Ascending aorta (tissue), 2 donors: ENCODE measurements around the gene WBP1L. TPM values are rescaled to one million over a fixed set of nuclear protein-coding genes. Genes with fewer than 3 reads are reported as not detected.

Source experiments
- DNase-seq, 2 donors: peaks; one replicate each; pipeline ENCODE4 v3.0.0-alpha.2; 2019; ENCODE audit warnings: low spot score in 2 of 2
- H3K27ac ChIP-seq, 2 donors: fragments of 200-600 bp; sonication (generic); one replicate each; pipeline ENCODE4 v1.5.1; 2016 to 2017; ENCODE audit warnings: mild to moderate bottlenecking in 1 of 2
- H3K27me3 ChIP-seq: fragments of 200-600 bp; sonication (generic); one replicate; pipeline ENCODE4 v1.5.1; 2017
- H3K36me3 ChIP-seq, 2 donors: fragments of 200-600 bp; sonication (generic); one replicate each; pipeline ENCODE4 v1.5.1; 2016
- H3K4me1 ChIP-seq, 2 donors: fragments of 200-600 bp; sonication (generic); one replicate each; pipeline ENCODE4 v1.5.1; 2016 to 2017; ENCODE audit warnings: mild to moderate bottlenecking in 1 of 2
- H3K4me3 ChIP-seq, 2 donors: fragments of 200-600 bp; sonication (generic); one replicate each; pipeline ENCODE4 v1.5.1; 2016 to 2017; ENCODE audit warnings: mild to moderate bottlenecking in 1 of 2
- H3K9me3 ChIP-seq, 2 donors: fragments of 200-600 bp; sonication (generic); one replicate each; pipeline ENCODE4 v1.5.1; 2016
- intact Hi-C: fragments of 100-400 bp; cut with DNase I; formaldehyde crosslinking; loops from one replicate; pipeline ENCODE4 v1.15.1; 2023
- total RNA-seq: library from RNA; depleted of rRNA; stranded (reverse); fragments of >200 nt; gene quantifications from one replicate; pipeline ENCODE4 v1.1.0, GENCODE V29; 2016
- TF ChIP-seq, protein P1 (sequence below), 3 experiments: fragments of 200-600 bp in 2 of 3; fragments of 450-650 bp in 1 of 3; sonication (generic) in 2 of 3; IDR thresholded peaks; one replicate each; pipeline ENCODE4 v1.5.1; 2016 to 2019; ENCODE audit warnings: antibody characterized with exemption in 3 of 3, mild to moderate bottlenecking in 1 of 3, moderate library complexity in 1 of 3

WBP1L gene
- total RNA-seq, 1 donor from 2014 or later: 107 TPM

DNA sequence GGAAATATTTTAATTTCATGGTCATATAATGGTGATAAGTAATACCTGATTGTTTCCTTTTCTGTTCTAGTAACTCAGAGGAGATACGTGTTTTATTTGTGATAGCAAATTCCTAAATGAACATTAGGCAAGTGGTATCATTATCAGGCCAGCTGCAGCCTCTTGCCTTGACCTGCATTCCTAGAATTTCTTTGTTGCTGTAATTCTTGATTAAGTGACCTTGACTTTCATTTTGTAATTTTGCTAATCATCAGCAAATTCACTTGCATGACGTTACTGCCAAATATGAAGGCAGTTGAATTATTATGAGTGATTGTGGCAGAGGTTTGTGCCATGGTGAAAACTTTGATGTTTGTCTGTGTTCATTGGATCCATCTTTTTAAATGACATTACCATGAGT, 119.9 kb downstream of the WBP1L start:
- Histone ChIP-seq H3K4me3 (no peak overlapping the region), H3K27me3 (no peaks in the 10 kb centered on the region), H3K27ac (no peak overlapping the region), H3K9me3 (no peaks in the 10 kb centered on the region), H3K4me1 (no peaks in the 10 kb centered on the region), H3K36me3 (peaks cover 11 to 25% of the 10 kb centered on the region in 2 donors)
- TF ChIP-seq, protein P1, sequence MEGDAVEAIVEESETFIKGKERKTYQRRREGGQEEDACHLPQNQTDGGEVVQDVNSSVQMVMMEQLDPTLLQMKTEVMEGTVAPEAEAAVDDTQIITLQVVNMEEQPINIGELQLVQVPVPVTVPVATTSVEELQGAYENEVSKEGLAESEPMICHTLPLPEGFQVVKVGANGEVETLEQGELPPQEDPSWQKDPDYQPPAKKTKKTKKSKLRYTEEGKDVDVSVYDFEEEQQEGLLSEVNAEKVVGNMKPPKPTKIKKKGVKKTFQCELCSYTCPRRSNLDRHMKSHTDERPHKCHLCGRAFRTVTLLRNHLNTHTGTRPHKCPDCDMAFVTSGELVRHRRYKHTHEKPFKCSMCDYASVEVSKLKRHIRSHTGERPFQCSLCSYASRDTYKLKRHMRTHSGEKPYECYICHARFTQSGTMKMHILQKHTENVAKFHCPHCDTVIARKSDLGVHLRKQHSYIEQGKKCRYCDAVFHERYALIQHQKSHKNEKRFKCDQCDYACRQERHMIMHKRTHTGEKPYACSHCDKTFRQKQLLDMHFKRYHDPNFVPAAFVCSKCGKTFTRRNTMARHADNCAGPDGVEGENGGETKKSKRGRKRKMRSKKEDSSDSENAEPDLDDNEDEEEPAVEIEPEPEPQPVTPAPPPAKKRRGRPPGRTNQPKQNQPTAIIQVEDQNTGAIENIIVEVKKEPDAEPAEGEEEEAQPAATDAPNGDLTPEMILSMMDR (IDR thresholded peaks at IDR 0.05): no peak
- intact Hi-C loops: no loop called here
- DNase-seq: no peak

DNA sequence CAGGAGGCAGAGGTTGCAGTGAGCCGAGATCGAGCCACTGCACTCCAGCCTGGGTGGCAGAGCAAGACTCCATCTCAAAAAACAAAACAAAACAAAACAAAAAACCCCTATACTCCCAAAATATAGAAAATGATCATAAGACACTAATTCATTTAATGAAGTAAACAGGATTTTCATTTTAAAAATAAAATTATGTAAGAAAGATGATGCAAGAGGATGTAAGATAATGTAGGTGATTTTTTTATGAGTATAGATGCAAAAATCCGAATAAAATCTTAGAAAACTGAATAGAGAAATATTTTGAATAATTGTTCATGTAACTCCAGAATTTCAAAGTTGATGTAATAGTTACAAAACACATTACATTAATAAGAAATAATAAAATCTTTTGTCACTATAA, 121.9 kb downstream of the WBP1L start:
- H3K27ac ChIP-seq: no peak overlapping the region
- TF ChIP-seq, protein P1 (IDR thresholded peaks at IDR 0.05): no peak
- no peak for DNase-seq

More for the DNA sequence above, 121.9 kb downstream of the WBP1L start:
- intact Hi-C loops: no loop called here
- no peaks in the 10 kb centered on the region for H3K9me3 ChIP-seq
- H3K36me3 ChIP-seq: peaks cover 10 to 22% of the 10 kb centered on the region in 2 donors
- H3K4me3 ChIP-seq: no peak overlapping the region
- no peaks in the 10 kb centered on the region for H3K27me3 ChIP-seq
- H3K4me1 ChIP-seq: peaks cover 0 to 5% of the 10 kb centered on the region in 2 donors

Other genes starting within 250 kb of the WBP1L start
- gene ACTR1A, start 241.2 kb upstream of the WBP1L start, total RNA-seq: 200 TPM
- gene SUFU, start 240.0 kb upstream of the WBP1L start, total RNA-seq: 17.3 TPM
- gene TRIM8, start 99.5 kb upstream of the WBP1L start, total RNA-seq: 216 TPM
- 2.0 TPM for gene ARL3, start 29.6 kb upstream of the WBP1L start, total RNA-seq
- 2.1 TPM for gene SFXN2, start 29.3 kb upstream of the WBP1L start, total RNA-seq
- 116 TPM for gene CYP17A1, start 93.5 kb downstream of the WBP1L start, total RNA-seq
- gene BORCS7, start 110.3 kb downstream of the WBP1L start, total RNA-seq: 57.2 TPM
- gene AS3MT, start 125.5 kb downstream of the WBP1L start, total RNA-seq: 1.4 TPM
- gene CNNM2, start 174.3 kb downstream of the WBP1L start, total RNA-seq: 18.7 TPM